Heart right ventricle (tissue), 16 donors: ENCODE data around the gene ATP7B. TPM values are rescaled to one million over a fixed set of nuclear protein-coding genes. Genes with fewer than 3 reads are reported as not detected.
A peak's percentile ranks its signal among the peaks of the same experiment; 100 is the strongest.

ENCODE experiments used
- ATAC-seq, 8 donors: fragments of 200-7000 bp; cut with Tn5 transposase; one replicate each; pipeline ENCODE4 v1.9.1; 2020; ENCODE audit warnings: mild to moderate bottlenecking in 8 of 8, moderate library complexity in 8 of 8, moderate number of reproducible peaks in 1 of 8
- DNase-seq, 2 donors: peaks; one replicate each; pipeline ENCODE4 v3.0.0-alpha.2; 2020
- H3K27ac ChIP-seq, 10 donors: fragments of 200-600 bp; sonication (generic) in 2 of 10; one replicate each; pipeline versions ENCODE4 v1.5.0 to v1.8.0; 2020 to 2022; ENCODE audit warnings: mild to moderate bottlenecking in 3 of 10
- H3K27me3 ChIP-seq, 7 donors: fragments of 200-600 bp; one replicate each; pipeline ENCODE4 v1.8.0; 2021 to 2022; ENCODE audit warnings: mild to moderate bottlenecking in 2 of 7
- H3K36me3 ChIP-seq, 9 donors: fragments of 200-600 bp; sonication (generic) in 1 of 9; one replicate each; pipeline versions ENCODE4 v1.5.0 to v1.8.0; 2020 to 2022; ENCODE audit warnings: mild to moderate bottlenecking in 2 of 9
- H3K4me1 ChIP-seq, 9 donors: fragments of 200-600 bp; sonication (generic) in 1 of 9; one replicate each; pipeline versions ENCODE4 v1.5.0 to v1.8.0; 2020 to 2022; ENCODE audit warnings: mild to moderate bottlenecking in 4 of 9
- H3K4me3 ChIP-seq, 10 donors: fragments of 200-600 bp; sonication (generic) in 2 of 10; one replicate each; pipeline versions ENCODE4 v1.5.0 to v1.8.0; 2020 to 2022; ENCODE audit warnings: mild to moderate bottlenecking in 7 of 10, moderate library complexity in 2 of 10
- H3K9me3 ChIP-seq, 11 donors: fragments of 200-600 bp in 10 of 11; sonication (generic) in 2 of 11; one replicate each; pipeline versions ENCODE4 v1.5.0 to v1.8.0; 2013 to 2022; ENCODE audit warnings: mild to moderate bottlenecking in 2 of 11, control low read depth in 1 of 11, moderate library complexity in 1 of 11
- WGBS, 2 donors: extraction: QIAGEN DNeasy Blood & Tissue Kit; methylation state at CpG; one replicate each; pipeline ENCODE4 v1.1.7; 2013; ENCODE audit warnings: inconsistent platforms in 1 of 2; 5-methylcytosine and 5-hydroxymethylcytosine counted together
- intact Hi-C, 10 donors: fragments of 100-400 bp; cut with DNase I; formaldehyde crosslinking; loops; one replicate each; pipeline versions ENCODE4 v1.11.1 to v1.14.2; 2022
- polyA plus RNA-seq, 2 donors: library from polyadenylated mRNA; stranded (reverse); fragments of 200-250 nt; gene quantifications; one replicate each; pipeline ENCODE4 v1.2.3, GENCODE V29; 2013
- total RNA-seq, 10 donors: library from RNA; stranded (reverse); fragmentation: NEBNext Ultra II Directional in 3 of 10; extraction: Animal tissue kit (Norgen Biotek cat#: 25700) in 3 of 10; gene quantifications; one replicate each; pipeline versions ENCODE4 v1.2.1 to v1.2.4, GENCODE V29; 2021 to 2023
- TF ChIP-seq, protein P1 (sequence below), 9 donors: fragments of 200-600 bp; sonication (generic) in 2 of 9; IDR thresholded peaks; one replicate each; pipeline versions ENCODE4 v1.5.0 to v1.8.0; 2021 to 2022; ENCODE audit warnings: antibody characterized with exemption in 9 of 9, mild to moderate bottlenecking in 5 of 9, moderate library complexity in 1 of 9
- donor health status: Arrhythmogenic right ventricular cardiomyopathy.
- donor health status: ischemic (EF 13 %, LVEDD 7.1; RV severe dilation, severe dysfunction).
- donor health status: healthy with polysubstance abuse.
- donor health status: DM: no; HTN: yes; CAD: no.
- donor health status: DM: no; HTN: no; CAD: no.
- donor health status: ischemic (EF 25% LVEDD 6.9; RV normal size, moderate dysfunction).
- donor health status: ischemic (EF 25% LVEDD 5.7; RV mildly dilated, moderate dysfunction).
- donor health status: healthy.
- donor health status: DM: yes; HTN: yes; CAD: no.
- donor health status: Ischemic cardiomyopathy.
- donor health status: ischemic (EF 35%, LVEDD 5.7; RV mildly dilated, moderate dysfunction).
- donor health status: nonischemic (EF 11% LVEDD 7.7; RV severe dilation, severe dysfunction).
- donor health status: DM: yes; HTN: yes; CAD: no.
- donor health status: PGD.
- donor health status: ischemic (EF 29% LVEDD 5.4; RV normal size, mild dysfunction).
- donor health status: nonischemic (EF 23%, LVEDD 6.1; RV moderate dilation, normal function).

The ATP7B gene
- total and polyA plus RNA-seq, 12 donors: 2.0 to 9.3 (median 5.6) TPM

DNA sequence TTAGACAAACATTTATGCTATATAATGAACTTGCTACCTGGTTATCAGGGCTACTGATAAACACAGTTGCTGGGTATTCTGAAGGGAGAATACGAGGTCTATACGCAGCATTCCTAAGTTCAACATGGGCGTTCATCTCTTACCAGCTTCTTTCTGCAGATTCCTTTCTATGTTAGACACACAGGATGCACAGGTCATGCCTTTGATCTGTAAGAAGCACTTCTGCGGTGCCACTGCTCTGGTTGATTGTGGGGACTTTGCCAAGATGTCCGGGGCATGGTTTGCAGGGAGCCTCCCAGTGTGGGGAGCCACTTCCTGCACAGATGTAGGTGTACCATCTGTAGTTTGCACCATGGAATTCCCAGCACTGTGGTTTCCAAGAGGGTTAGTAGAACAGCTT, 40.9 kb downstream of the ATP7B start:
- Histone ChIP-seq H3K4me3 (no peak overlapping the region), H3K4me1 (peaks cover 0 to 32% (median 3%) of the 10 kb centered on the region in 9 donors), H3K27ac (peak overlapping the region in 2 of 10 donors; percentile 3 to 84), H3K9me3 (no peaks in the 10 kb centered on the region), H3K27me3 (no peaks in the 10 kb centered on the region), H3K36me3 (peaks cover 0 to 32% (median 0%) of the 10 kb centered on the region in 9 donors)
- 61 to 68% methylated on average over 5 of the region's 5 CpGs for WGBS, 2 donors
- TF ChIP-seq, protein P1, sequence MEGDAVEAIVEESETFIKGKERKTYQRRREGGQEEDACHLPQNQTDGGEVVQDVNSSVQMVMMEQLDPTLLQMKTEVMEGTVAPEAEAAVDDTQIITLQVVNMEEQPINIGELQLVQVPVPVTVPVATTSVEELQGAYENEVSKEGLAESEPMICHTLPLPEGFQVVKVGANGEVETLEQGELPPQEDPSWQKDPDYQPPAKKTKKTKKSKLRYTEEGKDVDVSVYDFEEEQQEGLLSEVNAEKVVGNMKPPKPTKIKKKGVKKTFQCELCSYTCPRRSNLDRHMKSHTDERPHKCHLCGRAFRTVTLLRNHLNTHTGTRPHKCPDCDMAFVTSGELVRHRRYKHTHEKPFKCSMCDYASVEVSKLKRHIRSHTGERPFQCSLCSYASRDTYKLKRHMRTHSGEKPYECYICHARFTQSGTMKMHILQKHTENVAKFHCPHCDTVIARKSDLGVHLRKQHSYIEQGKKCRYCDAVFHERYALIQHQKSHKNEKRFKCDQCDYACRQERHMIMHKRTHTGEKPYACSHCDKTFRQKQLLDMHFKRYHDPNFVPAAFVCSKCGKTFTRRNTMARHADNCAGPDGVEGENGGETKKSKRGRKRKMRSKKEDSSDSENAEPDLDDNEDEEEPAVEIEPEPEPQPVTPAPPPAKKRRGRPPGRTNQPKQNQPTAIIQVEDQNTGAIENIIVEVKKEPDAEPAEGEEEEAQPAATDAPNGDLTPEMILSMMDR (IDR thresholded peaks at IDR 0.05): no peak
- intact Hi-C loops: no loop called here
- ATAC-seq (no peak), DNase-seq (no peak)

DNA sequence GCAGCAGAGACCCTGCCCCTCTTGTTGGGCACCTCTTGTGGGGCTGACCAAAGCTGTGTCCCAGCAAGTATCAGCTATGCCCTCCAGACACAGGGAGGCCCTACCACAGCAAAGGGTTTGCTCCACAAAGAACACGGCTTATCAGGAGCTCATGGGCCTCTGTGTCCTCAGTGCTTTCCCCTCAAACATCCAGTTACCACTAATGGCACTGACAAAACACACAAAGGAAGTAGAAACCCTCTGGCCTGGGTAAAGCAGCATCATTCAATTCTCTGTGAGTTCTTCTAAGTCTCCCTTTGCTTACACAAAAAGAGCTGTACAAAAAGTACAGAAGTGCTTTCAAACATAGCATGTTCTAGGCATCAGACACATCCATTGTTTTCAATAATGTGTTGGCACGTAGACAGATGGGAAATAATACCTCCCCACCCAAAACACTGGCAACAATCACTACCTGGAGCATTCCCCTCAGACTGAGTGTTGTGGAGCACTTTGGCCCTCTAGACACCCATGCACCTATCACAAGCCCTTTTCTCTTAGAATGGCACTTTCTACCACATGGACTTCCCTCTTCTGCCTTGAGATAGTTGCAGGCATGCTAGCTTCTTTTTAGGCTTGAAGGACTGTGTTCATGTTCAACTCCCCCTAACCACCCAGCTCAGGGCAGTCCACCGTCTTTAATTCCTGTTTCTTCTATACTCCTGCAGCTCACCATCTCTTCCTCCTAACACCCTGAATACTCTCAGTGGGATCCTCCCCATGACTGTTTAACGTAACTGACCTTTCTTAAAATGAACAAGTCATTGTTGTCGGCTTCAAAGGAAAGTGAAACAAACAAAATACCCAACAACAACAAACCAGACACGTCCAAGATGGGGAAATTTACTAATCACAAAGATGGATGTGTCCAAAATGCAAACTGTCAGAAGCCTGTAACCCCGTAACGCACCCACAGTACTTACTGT, 43.5 kb downstream of the ATP7B start:
- no peak overlapping the region for H3K4me3 ChIP-seq
- peaks cover 0 to 26% (median 0%) of the 10 kb centered on the region in 9 donors for H3K36me3 ChIP-seq
- WGBS, 2 donors: 72 to 73% methylated on average over 8 of the region's 8 CpGs
- no peak for DNase-seq
- intact Hi-C loops: no loop called here
- H3K27ac ChIP-seq: peak overlapping the region; percentile 43 to 84 (median 78)
- TF ChIP-seq, protein P1 (IDR thresholded peaks at IDR 0.05): no peak
- H3K4me1 ChIP-seq: peaks cover 0 to 32% (median 3%) of the 10 kb centered on the region in 9 donors
- ATAC-seq: peak; percentile 38 to 91 (median 80)
- no peaks in the 10 kb centered on the region for H3K27me3 ChIP-seq
- no peaks in the 10 kb centered on the region for H3K9me3 ChIP-seq

DNA sequence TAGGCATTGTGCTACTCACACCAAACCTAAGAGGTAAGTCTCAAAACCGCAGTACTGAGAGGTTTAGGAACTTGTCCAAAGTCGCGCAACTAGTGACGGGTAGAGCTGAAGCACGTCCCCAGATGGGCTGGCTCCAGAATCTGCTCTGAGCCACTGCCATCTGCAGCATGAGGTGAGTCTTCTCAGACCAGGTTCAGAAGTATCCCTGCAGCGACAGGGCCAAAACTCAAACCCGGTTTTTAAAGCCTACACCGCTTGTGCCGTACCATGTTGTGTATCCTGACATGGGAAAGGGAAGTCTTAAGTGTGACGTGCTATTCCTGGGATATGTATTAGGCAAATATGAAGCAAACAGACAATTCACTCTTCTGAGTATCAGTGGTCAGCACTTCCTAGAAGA, 45.1 kb downstream of the ATP7B start:
- DNase-seq (no peak), ATAC-seq (no peak)
- Histone ChIP-seq H3K27me3 (no peaks in the 10 kb centered on the region), H3K4me1 (peaks cover 0 to 32% (median 3%) of the 10 kb centered on the region in 9 donors), H3K4me3 (no peak overlapping the region), H3K27ac (peak overlapping the region in 3 of 10 donors; percentile 6 to 22 (median 9)), H3K9me3 (no peaks in the 10 kb centered on the region), H3K36me3 (peaks cover 0 to 39% (median 0%) of the 10 kb centered on the region in 9 donors)
- 92 to 94% methylated on average over 10 of the region's 10 CpGs for WGBS, 2 donors
- intact Hi-C loops: no loop called here
- TF ChIP-seq, protein P1 (IDR thresholded peaks at IDR 0.05): no peak

DNA sequence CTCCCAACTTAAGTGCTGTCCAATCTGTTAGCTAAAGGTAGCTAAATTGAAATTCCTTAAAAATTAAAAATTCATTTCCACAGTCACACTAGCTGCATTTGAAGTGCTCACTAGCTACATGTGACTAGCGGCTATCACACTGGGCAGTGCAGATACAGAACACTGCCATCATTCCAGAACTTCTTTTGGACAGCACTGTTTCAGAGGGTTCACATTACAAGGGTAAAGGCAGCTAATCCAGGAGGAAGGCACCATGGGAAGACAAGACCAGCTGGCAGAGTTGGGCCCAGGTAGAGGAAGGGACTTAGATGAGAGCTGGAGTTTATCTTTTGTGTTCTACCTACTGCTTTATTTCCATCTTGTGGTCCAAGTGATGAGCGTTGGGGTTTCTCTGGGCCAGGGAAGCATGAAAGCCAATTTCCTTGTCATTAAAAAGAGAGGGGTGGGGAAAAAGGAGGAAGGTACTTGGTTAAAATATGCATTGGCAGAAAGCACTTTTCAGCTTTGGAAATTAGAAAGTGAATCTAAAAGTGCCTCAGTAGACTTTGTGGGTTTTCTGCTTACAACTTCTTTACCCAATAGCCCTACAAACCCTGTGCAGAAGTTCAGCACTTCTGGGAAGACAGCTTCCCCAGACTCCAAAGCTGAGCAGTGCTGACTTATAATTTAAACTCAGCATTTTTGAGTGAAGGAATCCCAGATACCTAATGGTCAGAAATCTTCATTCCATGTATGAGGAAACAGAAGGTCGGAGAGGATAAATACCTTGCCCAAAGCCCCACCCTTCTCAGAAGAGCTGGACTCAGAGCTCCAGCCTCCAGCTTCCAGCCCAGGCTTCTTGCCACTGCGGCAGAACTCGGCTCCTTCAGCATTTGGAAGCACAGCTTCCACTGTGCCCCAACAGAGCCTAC, 49.5 kb downstream of the ATP7B start:
- H3K27me3 ChIP-seq: no peaks in the 10 kb centered on the region
- H3K9me3 ChIP-seq: no peaks in the 10 kb centered on the region
- WGBS, 2 donors: 89 to 91% methylated on average over 5 of the region's 5 CpGs
- peaks cover 0 to 4% (median 0%) of the 10 kb centered on the region in 9 donors for H3K4me1 ChIP-seq
- DNase-seq (no peak), ATAC-seq (no peak)
- H3K4me3 ChIP-seq: no peak overlapping the region
- no peak overlapping the region for H3K27ac ChIP-seq
- intact Hi-C loops: no loop called here
- TF ChIP-seq, protein P1 (IDR thresholded peaks at IDR 0.05): no peak
- H3K36me3 ChIP-seq: peaks cover 0 to 42% (median 0%) of the 10 kb centered on the region in 9 donors
